ENCODE results near the gene NID1. TPM values are rescaled to one million over a fixed set of nuclear protein-coding genes. Genes with fewer than 3 reads are reported as not detected.

The NID1 gene
- total and polyA plus RNA-seq, 2 donors (not counting 3 experiments of a cell fraction or from before 2014, with no cell fraction given), result 87.0 to 109 TPM

DNA sequence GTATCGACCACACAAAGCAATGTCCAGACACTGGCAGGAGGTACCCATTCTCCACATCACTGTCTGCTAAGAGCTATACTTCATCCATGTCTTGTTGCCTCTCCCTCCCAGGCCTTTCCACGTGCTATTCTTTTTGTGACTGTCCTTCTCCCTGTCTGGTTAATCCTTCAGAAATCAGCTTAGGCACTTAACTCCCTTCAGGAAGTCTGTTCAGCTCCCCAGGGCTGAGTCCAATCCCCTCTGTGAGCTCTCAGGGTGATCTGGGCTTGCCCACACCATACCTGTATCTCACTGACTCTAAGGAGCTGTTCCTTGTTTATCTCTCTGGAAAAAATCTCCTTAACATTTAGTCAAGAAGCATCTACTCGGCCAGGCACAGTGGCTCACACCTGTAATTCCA is 69.4 kb downstream of the NID1 start:
- ChIA-PET CTCF (interaction anchor here (1.2 to 1.5 kb wide), 2 partner anchors 12 to 24 kb away, joined by 4 to 7 read pairs; no protein-coding TSS in a partner anchor), POLR2A (no interaction called here)
- Histone ChIP-seq H3K9me3 (replicated peaks; ENCODE audit: control insufficient read depth, insufficient read depth, low read length) (no peaks in the 10 kb centered on the region), H3K9ac (replicated peaks; ENCODE audit: extremely low read depth, insufficient read depth, low read length) (no peak overlapping the region), H3K27ac (ENCODE audit: insufficient read depth, low read depth, low read length) (no peak overlapping the region), H2AFZ (ENCODE audit: low read depth, low read length) (no peak overlapping the region), H3K4me3 (replicated peaks in 1 of 3; ENCODE audit: insufficient read depth in 1 of 3, low read depth in 1 of 3, low read length in 3 of 3) (no peak overlapping the region), H3K27me3 (ENCODE audit: control insufficient read depth in 2 of 2, insufficient read depth in 2 of 2, low read length in 2 of 2) (no peaks in the 10 kb centered on the region), H3K9me1 (replicated peaks; ENCODE audit: control insufficient read depth, extremely low read depth, insufficient read depth, low read length) (no peaks in the 10 kb centered on the region), H3K4me2 (ENCODE audit: insufficient read depth, low read length) (no peak overlapping the region), H3K79me2 (ENCODE audit: control insufficient read depth, insufficient read depth, low read length) (no peaks in the 10 kb centered on the region), H3K4me1 (ENCODE audit: control insufficient read depth, extremely low read depth, insufficient read depth, low read length) (peaks cover 18% of the 10 kb centered on the region), H4K20me1 (replicated peaks; ENCODE audit: control insufficient read depth, extremely low read depth, insufficient read depth, low read length) (no peaks in the 10 kb centered on the region), H3K36me3 (ENCODE audit: control insufficient read depth in 2 of 2, extremely low read depth in 1 of 2, insufficient read depth in 2 of 2, low read length in 2 of 2) (peaks cover 0 to 13% of the 10 kb centered on the region in 2 experiments)
- intact Hi-C loops (cut with micrococcal nuclease) (no loop called here), dilution Hi-C loops (cut with MboI; ENCODE audit: extremely low pct_ligation_motif_present, low sequenced_read_pairs) (no loop called here)
- BruUV-seq (replicated peaks), result no TSS peak
- no peak for TF ChIP-seq MYC (IDR thresholded peaks at IDR 0.05; ENCODE audit: low read depth, low read length)
- TF ChIP-seq POLR2A (IDR thresholded peaks at IDR 0.05; ENCODE audit: low read depth, low read length), result no peak
- no peak for TF ChIP-seq MAX (IDR thresholded peaks at IDR 0.05; ENCODE audit: insufficient read depth, insufficient read length)
- no peak for TF ChIP-seq POLR2AphosphoS5 (IDR thresholded peaks at IDR 0.05; ENCODE audit: insufficient read depth, low read depth, low read length)
- TF ChIP-seq GATA2 (IDR thresholded peaks at IDR 0.05; ENCODE audit: insufficient read depth, insufficient read length, low read depth, low read length), result no peak
- no peak for TF ChIP-seq CTCF (IDR thresholded peaks at IDR 0.05; ENCODE audit: extremely low read depth in 1 of 2, insufficient read depth in 1 of 2, low read depth in 1 of 2, low read length in 2 of 2)
- TF ChIP-seq JUN (IDR thresholded peaks at IDR 0.05; ENCODE audit: borderline replicate concordance, insufficient read depth, insufficient read length, low read depth), result no peak
- no peak for TF ChIP-seq EZH2 (IDR thresholded peaks at IDR 0.05; ENCODE audit: borderline replicate concordance, low read depth, low read length, severe bottlenecking)
- TF ChIP-seq FOS (IDR thresholded peaks at IDR 0.05; ENCODE audit: borderline replicate concordance, insufficient read depth, low read length), result no peak
- no peak for FAIRE-seq
- DNase-seq (ENCODE audit: low read depth, low spot score), result no peak

Measured in endothelial cell of umbilical vein (primary cell).